ENCODE results near the gene ARID2.

The ARID2 gene

DNA sequence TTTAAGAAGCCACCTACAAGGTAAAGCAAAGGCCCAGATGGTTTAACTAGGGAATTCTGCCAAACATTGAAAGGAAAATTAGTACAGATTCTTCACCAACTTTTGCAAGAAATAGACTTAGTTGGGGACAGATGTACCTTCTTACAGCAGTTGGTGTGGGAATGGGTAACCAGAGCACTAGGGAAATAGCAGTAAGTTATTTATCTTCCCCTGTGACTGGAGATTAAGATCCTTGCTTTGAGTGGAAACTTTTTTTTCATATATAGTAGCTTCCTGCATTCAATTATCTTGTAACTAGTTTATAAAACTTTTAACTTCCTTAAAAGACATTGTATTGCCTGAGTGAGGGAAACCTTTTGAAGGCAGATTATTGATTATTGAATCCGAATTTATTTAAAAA lies 44.2 kb downstream of the ARID2 start:
- peak; percentile 37 for DNase-seq

- no peak for DNase-seq
Measured at GRCh38 chr12:45774508-45775162, 45.1 kb downstream of the ARID2 start.

DNA sequence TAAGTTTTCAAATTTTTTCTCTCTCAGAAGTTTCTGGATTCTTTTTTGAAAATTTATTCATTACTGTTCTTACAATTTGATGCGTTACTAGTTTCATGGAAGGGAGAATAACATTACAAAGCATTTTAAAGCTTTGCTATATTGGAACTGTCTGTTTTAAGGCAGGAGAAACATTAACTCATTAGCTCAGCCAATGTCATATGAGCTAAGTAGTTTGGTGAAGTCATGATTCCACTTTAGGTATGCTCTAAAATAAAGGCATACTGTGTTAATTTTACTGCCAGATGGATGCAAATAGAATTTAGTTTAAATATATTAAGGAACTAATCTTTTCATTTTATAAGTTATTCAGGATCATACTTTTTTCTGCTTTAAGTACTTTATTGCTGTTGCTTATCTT lies 46.0 kb downstream of the ARID2 start:
- no peak for DNase-seq

DNA sequence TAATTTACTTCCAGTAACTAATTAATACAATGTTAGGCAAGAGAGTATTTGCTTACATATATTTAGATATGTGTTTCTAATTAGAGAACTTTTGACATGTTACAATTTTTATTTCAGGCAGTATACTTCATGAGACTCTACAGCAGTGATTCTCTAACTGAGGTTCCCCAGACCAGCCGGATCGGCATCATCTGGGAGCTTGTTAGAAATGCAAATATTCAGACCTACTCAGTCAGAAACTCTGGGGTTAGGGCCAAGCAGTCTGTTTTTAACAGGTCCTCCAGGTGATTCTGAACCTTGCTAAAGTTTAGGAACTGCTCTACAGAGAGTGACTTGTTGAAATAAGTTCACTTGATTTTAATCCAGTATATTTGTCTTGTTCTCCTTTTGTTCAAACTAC lies 46.5 kb downstream of the ARID2 start:
- DNase-seq, result no peak

DNA sequence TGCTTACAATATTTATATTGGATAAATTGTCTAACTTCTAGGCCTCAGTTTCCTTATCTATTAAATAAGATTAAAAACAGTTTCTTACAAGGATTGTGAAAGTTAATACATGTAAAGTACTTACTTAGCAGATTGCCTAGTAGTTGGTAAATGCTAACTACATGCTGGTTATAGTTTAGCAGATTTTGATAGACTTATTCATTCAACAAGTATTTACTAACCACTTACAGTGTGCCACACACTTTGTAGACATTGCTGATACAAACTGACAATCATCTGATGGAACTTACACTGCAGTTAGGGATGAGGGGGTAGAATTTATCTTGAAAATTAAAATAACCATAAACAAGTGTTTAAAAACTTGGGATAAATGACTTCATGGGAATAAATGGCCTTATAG lies 50.4 kb downstream of the ARID2 start:
- DNase-seq, result no peak

- no peak for DNase-seq
Measured at GRCh38 chr12:45781080-45781479, 51.6 kb downstream of the ARID2 start.

DNA sequence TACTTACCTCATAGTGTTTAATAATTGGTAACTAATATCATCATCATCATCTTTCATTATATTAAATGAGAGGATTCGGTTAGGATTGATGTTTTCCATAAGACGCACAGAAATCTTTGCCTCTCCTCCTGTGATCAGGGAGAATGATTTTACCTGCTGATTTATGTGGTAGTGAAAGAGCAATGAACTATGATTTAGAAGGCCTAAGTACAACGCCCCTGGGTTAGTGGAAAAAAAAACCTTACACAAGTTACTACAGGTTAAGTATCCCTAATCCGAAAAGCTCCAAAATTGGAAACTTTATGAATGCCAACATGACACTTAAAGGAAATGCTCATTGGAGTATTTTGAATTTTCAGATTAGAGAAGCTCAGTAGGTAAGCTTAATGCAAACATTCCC lies 55.8 kb downstream of the ARID2 start:
- no peak for DNase-seq

DNA sequence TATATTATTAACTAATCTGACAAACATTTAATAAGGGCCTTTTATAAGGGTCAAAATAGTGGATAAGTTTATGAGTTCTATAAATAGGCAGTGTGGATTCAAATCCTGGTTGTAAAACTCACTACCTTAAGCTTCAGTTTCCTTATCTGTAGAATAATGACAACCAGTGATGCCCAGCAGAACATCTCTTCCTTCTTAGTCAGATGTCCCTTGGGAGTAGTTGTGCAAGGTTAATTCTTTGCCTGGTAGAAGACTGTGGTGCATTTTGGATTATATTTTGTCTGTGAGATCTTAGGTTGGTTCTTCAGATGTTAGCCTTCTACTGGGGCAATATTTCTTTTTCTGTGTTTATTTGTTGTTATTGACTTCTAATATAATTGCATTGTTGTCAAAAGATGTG lies 59.5 kb downstream of the ARID2 start:
- no peak for DNase-seq

DNA sequence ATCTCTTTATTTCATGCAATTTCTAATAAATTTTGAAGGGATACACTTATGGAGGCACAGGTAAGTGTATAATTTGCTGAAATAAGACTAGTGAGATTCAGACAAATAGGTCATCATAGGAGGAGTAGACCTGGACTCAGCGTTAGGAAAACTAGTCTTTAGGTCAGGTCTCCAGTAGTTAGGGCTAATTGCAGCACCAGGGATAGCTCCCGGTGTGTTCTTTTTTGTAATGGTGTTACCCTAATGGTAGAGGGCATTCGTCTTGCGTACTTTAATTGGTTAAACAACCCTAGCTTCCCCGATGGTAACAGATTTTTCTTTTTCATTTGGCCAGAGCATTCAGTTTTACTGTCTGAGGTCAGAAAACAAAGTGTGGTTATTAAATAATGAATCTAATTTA lies 64.9 kb downstream of the ARID2 start:
- DNase-seq, result no peak

DNA sequence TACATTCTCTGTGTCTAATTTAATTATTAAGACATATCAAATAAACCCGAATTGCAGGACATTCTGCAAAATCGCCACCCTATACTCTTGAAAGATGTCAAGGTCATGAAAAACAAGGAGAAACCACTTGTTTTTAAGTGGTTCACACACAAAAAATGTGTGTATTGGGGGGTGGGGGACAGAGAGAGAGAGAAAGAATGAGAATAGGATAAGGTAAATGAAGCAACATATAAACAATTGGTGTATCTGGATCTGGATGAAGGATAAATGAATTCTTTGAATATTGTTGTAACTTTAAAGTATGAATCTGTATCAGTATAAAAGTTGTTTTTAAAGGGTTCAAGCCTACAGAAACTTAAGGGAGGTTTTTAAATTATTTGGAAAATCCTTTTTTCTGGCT lies 72.1 kb downstream of the ARID2 start:
- DNase-seq, result no peak

DNA sequence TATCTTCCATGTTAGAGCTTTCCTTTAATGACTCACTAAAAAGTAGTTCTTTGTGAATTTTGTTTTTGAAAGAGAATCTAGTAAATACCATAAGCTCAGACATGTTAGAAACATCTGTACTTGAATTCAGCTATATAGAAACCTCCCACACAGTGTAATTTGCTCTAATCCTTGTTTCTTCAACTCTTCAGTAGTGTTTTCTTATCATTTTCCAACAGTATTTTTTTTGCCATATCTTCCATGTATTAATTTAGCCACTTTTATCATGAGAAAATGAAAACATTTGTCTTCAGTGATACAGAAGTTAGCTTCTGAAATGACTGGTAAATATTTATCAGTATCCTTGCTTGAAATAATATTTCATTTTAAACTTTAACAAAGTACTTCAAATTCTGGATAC lies 73.6 kb downstream of the ARID2 start:
- DNase-seq, result peak; percentile 76

GRCh38 chr12:45816652-45817051 lies 87.1 kb downstream of the ARID2 start:
- DNase-seq, result no peak

GRCh38 chr12:45827974-45828373 lies 98.5 kb downstream of the ARID2 start:
- peak; percentile 11 for DNase-seq

GRCh38 chr12:45828402-45828801 lies 98.9 kb downstream of the ARID2 start:
- no peak for DNase-seq

GRCh38 chr12:45831590-45831989 lies 102.1 kb downstream of the ARID2 start:
- DNase-seq, result no peak

- DNase-seq, result peak; percentile 15
Measured at GRCh38 chr12:45833401-45833800, 103.9 kb downstream of the ARID2 start.

GRCh38 chr12:45834809-45835208 lies 105.3 kb downstream of the ARID2 start:
- no peak for DNase-seq

DNA sequence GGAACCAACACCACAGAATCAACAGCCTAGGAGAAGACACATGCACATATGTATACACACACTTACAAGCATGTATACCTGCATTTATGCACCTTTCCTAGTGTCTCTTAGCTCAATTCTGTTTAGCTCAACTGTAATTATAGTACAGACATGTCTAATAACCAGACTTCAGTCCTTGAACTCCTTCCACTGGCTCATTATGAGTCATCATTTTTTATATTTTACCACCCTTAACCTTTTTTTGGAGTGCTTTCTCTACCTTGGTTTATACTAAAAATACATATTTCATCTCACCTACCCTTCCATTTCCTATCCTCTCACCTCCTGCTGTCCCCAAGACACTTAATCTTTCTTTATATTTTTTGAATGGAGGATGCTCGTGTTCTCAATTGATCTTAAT lies 110.4 kb downstream of the ARID2 start:
- DNase-seq, result no peak

- DNase-seq, result no peak
Measured at GRCh38 chr12:45849289-45849688, 119.8 kb downstream of the ARID2 start.

DNA sequence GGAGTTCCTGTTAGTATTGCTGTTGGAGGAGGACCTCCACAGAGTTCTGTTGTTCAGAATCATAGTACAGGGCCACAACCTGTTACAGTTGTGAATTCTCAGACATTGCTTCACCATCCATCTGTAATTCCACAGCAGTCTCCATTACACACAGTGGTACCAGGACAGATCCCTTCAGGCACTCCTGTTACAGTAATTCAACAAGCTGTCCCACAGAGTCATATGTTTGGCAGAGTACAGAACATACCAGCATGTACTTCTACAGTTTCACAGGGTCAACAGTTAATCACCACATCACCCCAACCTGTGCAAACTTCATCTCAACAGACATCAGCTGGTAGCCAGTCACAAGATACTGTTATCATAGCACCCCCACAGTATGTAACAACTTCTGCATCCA lies 120.8 kb downstream of the ARID2 start:
- no peak for DNase-seq

- no peak for DNase-seq
Measured at GRCh38 chr12:45852508-45852907, 123.0 kb downstream of the ARID2 start.

DNA sequence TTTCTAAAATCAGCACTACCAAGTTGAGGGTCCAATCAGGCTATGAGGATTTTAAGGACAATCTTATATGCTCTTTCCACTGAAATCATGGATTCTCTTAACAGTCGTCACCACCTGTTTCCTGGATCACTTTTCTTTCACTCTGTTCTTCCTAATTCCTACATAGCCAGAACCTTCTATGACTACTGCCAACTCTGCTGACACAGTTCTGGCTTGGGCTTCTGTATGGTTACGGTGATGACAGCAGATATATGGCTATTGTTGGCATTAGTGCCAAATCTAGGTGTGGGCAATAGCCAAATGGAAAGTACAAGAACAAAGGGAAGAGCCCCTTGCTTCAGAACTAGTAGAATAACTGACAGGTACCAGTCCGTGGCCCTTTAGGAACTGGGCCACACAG lies 124.0 kb downstream of the ARID2 start:
- no peak for DNase-seq

DNA sequence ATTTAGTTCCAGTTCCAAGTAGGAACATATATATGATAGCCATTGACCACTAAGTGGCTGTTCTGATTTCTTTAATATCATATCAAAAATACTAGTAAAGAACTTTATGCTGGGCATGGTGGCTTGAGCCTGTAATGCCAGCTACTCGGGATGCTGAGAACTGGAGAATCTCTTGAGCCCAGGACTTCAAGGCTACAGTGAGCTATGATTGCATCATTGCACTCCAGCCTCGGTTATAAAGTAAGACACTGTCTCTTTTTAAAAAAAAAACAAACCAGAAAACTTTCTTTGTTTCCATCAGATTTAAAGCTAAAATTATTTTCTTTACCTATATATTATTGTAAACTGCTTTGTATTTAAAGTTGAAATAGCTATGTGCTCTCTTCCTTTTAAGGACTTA lies 133.8 kb downstream of the ARID2 start:
- DNase-seq, result no peak

DNA sequence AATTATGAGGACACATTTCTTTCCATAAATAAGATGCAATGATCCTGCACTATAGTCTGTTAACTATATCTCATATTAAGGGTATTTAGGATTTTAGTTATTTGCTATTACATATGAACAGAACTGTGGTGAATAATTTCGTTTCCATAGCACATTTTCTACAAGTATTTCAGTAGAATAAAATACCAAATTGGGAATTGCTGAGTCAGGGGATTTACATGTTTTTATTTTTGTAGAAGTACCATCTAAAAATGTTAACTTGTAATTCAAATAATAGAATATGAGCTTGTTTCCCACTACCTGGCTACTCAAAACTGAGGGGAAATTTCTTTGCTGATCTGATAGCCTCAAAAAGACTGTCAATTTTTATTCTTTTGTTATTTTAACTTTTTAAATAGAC lies 136.8 kb downstream of the ARID2 start:
- DNase-seq, result no peak

DNA sequence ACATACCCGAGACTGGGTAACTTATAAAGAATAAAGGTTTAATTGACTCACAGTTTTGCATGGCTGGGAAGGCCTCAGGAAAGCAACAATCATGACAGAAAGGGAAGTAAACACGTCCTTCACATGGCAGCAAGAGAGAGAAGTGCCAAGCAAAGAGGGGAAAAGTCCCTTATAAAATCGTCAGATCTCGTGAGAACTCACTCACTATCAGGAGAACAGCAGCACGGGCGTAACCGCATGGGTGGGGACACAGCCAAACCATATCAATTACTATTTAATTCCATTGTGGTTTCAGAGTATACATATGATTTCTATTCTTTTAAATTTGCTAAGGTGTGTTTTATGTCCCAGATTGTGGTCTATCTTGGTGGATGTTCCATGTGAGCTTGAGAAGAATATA lies 142.9 kb downstream of the ARID2 start:
- peak; percentile 69 for DNase-seq

GRCh38 chr12:45877069-45877468 lies 147.6 kb downstream of the ARID2 start:
- DNase-seq, result no peak

Data from hematopoietic multipotent progenitor cell treated with erythropoietin and hydrocortisone succinate and interleukin-3 and kit ligand, for 8 days (in vitro differentiated cells).